HG02970 (cell line): ENCODE measurements around the gene PSTK.

ENCODE experiments used
- ATAC-seq: cut with Tn5 transposase; IDR thresholded peaks from one replicate; pipeline ENCODE4 v1.9.1; 2021; ENCODE audit warnings: mild to moderate bottlenecking, moderate library complexity, moderate number of reproducible peaks; ENCODE audit not compliant: unreplicated experiment, low FRiP score

PSTK gene, protein sequence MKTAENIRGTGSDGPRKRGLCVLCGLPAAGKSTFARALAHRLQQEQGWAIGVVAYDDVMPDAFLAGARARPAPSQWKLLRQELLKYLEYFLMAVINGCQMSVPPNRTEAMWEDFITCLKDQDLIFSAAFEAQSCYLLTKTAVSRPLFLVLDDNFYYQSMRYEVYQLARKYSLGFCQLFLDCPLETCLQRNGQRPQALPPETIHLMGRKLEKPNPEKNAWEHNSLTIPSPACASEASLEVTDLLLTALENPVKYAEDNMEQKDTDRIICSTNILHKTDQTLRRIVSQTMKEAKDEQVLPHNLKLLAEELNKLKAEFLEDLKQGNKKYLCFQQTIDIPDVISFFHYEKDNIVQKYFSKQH

GRCh38 chr10:122980209-122981065 lies at the start of gene PSTK:
TSS of gene PSTK (plus strand) at chr10:122980401. CDS start at chr10:122980480, 79 bp downstream.
- ATAC-seq, result peak; percentile 98

DNA sequence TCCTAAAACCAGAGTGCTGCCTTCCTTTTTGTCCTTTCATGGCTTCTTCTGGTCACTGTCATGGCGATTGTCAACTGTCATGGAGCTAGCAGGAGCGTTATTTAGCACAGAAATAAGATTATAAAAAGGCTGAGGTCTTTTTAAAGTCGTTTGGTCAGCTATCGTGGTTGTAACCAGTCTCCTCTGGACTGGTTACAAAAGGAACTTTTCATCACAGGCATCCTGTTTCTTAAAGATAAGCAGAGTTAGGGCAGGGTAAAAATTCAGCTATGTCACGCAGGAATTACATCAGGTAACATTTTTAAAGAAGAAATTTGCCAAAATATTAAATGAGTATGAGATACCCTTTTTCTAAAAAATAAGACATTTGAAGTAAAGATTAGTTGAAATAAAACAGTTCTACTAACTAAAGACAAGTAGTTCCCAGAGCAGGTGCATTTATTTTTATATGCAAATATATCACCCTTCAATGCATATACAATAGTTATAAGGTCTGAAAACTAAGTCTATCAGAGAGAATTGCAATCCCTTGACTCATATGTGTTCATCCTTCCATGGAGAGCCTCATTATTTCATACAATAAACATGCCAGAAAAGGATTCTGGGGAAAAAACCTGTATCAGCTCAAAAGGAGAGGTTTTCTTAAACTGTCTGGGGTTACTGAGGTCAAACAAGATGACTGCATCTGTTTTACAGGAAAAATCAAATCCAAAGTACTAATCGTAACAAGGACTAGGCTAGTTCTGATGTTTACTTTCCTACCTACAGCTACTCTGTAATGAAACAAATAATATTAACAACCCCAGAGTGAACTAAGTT lies 48.9 kb upstream of the PSTK start:
- no peak for ATAC-seq

GRCh38 chr10:122939133-122939855 lies 40.9 kb upstream of the PSTK start:
- no peak for ATAC-seq

- no peak for ATAC-seq
These were observed 40.2 kb upstream of the PSTK start for GRCh38 chr10:122939856-122940543.

DNA sequence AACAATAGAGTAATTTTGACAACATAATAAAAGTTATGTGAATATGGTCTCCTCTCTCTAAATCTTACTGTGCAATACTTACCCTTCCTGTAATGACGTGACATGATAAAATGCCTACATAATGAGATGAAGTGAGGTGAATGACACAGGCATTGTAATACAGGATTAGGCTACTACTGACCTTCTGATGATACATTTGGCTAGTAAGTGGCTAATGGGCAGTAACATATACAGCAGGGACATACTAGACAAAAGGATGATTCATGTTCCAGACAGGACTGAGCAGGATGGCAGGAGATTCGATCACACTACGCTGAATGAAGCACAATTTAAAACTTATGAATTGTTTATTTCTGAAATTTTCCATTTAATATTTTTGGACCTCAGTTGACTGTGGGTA lies 30.9 kb upstream of the PSTK start:
- ATAC-seq, result no peak

DNA sequence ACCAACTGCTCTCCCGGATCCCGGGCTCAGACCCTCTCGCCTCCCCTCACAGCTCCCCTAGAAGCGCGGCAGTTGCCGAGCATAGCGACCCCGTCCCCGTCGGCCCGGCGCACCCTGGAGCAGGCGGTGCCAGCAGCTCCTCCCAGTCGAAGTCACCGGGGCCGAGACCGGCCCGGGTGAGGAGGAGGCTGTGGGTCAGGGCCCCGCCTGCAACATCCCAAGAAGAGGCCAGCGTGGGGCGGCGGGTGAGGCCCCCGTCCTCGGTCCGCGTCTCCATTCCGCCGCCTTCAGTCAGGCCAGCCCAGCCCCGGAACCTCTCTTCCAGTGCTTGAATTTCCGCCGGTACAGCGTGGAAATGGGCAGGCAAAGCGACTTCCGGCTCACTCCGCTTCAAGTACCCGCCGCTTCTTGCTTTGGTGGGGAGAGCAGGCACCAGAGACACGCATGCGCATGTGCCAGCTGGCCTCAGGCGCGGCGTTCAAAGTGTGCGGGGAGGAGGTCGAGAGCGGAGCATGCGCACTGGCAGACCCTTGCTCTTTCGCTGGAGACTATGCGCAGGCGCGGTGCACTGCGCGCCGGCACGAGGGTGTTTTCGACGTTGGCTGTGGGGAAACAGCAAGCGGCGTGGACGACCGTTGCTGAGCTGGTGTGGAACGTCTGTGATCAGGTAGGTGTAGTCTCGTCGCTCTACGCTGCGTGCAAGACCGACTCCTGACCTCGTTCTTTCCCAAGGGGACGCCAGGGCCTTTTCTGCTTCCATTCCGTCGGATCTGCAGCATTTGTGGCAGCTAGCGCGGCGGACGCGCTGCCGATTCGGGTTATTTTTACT lies 26.1 kb upstream of the PSTK start, which contains the start of gene C10orf88:
Gene C10orf88, minus strand, starts transcription at position 326 of the 829 bp plus-strand sequence. Its CDS starts 49 bp downstream, at position 277.
- peak; percentile 98 for ATAC-seq

DNA sequence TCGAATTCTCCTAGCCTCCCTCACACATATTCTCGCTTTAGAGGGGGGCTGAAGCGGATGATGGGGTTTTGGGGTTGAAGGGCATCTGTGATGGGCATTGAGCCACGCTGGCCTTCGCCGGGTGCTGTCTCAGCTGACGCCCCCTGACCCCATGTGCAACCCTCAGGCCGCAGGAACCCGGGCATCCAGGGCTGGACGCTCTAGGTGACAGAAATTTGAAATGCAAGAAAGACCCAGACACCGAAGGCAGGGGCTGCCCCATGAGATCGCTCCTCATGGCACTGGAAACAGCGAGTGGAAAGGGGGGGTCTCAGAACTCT lies 25.5 kb upstream of the PSTK start:
- no peak for ATAC-seq

DNA sequence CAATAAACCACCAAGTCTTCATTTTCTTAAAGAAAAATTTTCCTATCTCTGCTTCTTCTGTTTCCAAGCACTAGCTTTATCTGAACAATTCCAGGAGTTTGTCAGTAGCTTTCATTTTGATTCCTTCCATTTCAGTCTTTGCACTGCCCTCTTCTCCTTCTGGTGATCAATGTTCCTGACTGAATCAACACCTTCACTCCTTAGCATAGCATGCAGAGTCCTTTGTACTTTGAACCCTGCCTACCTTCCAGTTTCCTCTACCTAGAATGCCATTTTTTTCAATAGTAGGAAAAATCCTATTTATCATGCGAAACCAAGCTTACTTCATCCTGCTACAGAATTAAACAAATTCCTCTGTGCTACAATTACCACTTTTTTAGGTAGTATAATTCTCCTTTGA lies 24.3 kb upstream of the PSTK start:
- ATAC-seq, result no peak

- no peak for ATAC-seq
These were observed 22.7 kb upstream of the PSTK start for GRCh38 chr10:122957474-122957873.

DNA sequence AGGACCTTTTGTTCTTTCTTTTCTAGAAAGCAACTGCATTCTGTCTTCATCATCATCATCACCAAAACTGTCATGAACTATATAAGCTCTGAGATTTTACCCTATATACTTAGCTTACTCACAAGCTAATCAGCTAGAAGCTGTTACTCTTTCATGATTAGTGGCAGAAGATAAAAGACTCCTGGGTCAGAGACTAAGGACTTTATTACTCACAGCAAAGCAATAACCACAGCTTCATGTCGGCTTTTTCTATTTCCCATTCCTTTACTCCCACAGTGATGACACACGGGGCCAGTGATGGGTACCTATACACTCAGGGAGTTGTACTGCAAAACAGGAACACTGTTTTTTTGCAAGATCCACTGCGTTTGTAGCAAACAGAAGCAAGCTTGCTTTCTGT lies 17.8 kb upstream of the PSTK start:
- ATAC-seq, result no peak

- no peak for ATAC-seq
These were observed 13.3 kb upstream of the PSTK start for GRCh38 chr10:122966879-122967278.

DNA sequence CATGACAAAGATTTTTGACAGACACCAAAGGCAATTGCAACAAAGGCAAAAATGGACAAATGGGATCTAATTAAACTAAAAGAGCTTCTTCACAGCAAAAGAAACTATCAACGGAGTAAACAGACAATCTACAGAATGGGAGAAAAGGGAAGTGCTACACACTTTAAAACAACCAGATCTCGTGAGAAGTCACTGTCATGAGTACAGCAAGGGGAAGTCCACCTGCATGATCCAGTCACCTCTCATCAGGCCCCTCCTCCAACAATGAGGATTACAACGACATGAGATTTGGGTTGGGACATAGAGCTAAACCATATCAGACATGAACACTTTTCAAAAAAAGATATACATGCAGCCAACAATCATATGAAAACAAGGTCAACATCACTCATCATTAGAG lies 11.5 kb upstream of the PSTK start:
- ATAC-seq, result no peak

GRCh38 chr10:122974023-122974422 lies 6.2 kb upstream of the PSTK start:
- ATAC-seq, result no peak

GRCh38 chr10:122974543-122975064 lies 5.6 kb upstream of the PSTK start:
- no peak for ATAC-seq

- no peak for ATAC-seq
These were observed 864 bp downstream of the PSTK start for GRCh38 chr10:122981066-122981464.

DNA sequence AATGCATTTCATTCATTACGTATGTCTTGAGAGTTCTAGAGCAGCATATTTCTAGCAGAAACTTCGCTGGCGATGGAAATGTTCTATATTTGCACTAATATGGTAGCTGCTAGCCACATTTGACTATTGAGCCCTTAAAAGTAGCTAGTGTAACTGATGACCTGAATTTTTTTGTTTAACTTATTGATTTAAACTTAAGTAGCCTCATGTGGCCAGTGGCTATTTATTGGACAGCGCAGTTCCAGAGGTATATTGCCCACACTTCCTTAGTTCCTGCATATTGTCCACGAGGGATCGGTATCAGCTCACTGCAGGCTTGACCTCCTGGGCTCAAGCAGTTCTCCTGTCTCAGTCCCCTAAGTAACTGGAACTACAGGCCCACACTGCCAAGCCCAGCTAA lies 3.7 kb downstream of the PSTK start:
- no peak for ATAC-seq

DNA sequence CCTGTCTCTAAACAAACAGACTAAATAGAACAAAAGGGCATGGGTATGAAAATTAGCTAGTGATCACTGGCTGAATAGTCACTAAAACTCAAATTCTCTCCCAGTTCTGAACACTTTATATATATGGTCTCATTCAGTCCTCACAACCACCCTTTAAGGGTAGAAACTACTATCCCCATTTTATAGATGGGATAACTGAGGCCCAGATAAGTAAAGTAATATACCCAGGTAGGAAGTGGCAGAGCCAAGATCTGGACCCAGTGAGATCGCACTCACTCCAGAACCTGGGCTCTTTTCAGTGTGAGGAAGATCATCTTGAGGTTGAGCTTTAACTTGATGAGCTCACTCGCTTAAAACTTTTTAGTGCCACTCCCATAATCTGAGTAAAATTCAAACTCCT lies 4.5 kb downstream of the PSTK start:
- ATAC-seq, result no peak

- ATAC-seq, result no peak
These were observed 6.1 kb downstream of the PSTK start for GRCh38 chr10:122986335-122986734.

DNA sequence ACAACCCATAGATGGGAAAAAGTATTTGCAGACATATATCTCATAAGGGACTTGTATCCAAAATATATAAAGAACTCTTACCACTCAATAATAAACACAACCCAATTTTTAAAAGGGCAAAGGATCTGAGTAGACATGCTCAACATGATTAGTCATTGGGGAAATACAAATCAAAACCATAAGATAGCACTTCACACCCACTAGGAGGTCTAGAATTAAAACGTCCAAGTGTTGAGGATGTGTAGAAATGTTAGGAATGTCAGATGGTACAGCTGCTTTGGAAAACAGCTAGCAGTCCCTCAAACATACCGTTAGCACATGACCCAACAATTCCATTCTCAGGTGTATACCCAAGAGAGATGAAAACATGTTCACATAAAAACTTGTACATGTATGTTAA lies 8.3 kb downstream of the PSTK start:
- ATAC-seq, result no peak
